Gastroesophageal sphincter (tissue), 3 donors: ENCODE data around the gene CHSY3.

ENCODE experiments used
- POLR2AphosphoS5 ChIP-seq: sonication (generic); formaldehyde crosslinking; IDR thresholded peaks from one replicate; pipeline ENCODE4 v1.6.1; 2017; ENCODE audit warnings: antibody characterized with exemption
- TF ChIP-seq, protein P1 (sequence below), 4 experiments: fragments of 200-600 bp in 2 of 4; fragments of 450-650 bp in 2 of 4; sonication (generic) in 1 of 4; IDR thresholded peaks; one replicate each; pipeline ENCODE4 v1.5.1; 2017 to 2019; ENCODE audit warnings: antibody characterized with exemption in 4 of 4, mild to moderate bottlenecking in 2 of 4, moderate library complexity in 2 of 4

DNA sequence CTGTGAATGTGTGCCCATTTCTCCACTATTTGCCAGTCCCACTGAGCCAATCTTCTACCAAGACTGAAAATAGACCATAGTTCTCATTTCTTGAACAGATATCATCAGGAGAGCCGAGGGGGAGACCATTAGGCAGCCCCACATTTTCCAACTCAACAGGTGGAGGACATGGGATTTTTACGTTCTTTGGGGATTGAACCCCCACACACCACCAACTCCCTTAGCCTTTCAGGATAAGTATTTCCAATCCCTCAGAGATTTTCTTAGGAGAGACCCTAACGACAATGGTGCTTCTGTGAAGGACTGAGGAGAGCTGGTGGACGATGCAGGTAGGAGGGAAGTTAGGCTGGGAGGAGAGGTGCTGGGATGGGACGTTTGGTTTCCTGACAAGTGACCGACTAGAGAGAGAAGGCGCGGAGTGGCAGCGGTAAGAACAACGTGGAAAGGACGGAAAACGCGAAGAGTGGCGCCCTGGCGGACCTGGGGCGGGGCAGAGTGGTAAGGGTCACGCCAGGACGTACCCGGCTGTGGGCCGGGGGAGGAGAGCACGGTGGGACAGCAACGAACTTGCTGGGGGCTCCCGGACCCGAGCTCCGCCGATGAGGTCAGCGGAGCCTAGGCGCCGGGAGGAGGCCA is 681 bp upstream of the CHSY3 start:
- no peak for TF ChIP-seq POLR2AphosphoS5
- TF ChIP-seq, protein P1, sequence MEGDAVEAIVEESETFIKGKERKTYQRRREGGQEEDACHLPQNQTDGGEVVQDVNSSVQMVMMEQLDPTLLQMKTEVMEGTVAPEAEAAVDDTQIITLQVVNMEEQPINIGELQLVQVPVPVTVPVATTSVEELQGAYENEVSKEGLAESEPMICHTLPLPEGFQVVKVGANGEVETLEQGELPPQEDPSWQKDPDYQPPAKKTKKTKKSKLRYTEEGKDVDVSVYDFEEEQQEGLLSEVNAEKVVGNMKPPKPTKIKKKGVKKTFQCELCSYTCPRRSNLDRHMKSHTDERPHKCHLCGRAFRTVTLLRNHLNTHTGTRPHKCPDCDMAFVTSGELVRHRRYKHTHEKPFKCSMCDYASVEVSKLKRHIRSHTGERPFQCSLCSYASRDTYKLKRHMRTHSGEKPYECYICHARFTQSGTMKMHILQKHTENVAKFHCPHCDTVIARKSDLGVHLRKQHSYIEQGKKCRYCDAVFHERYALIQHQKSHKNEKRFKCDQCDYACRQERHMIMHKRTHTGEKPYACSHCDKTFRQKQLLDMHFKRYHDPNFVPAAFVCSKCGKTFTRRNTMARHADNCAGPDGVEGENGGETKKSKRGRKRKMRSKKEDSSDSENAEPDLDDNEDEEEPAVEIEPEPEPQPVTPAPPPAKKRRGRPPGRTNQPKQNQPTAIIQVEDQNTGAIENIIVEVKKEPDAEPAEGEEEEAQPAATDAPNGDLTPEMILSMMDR (IDR thresholded peaks at IDR 0.05) = no peak
